Ramos (cell line): ENCODE measurements around the gene GPRIN3.

Experiments
- in situ Hi-C: fragments of 300-500 bp; cut with MboI; formaldehyde crosslinking; loops from one replicate; pipeline ENCODE4 v1.14.3; 2022; ENCODE audit warnings: low sequenced_read_pairs; ENCODE audit not compliant: unreplicated experiment

The GPRIN3 gene

GRCh38 chr4:89307446-89308160 is at the start of gene GPRIN3:
Gene GPRIN3 (minus strand): TSS chr4:89307800. CDS start chr4:89250110, 57,690 bp downstream.
- in situ Hi-C loops, result loop anchor here (25.0 kb wide), 1 partner anchor 1020 kb away; the partner anchor contains the start of gene PPM1K

GRCh38 chr4:89357340-89357739 is 49.7 kb upstream of the GPRIN3 start:
- in situ Hi-C loops, result no loop called here

DNA sequence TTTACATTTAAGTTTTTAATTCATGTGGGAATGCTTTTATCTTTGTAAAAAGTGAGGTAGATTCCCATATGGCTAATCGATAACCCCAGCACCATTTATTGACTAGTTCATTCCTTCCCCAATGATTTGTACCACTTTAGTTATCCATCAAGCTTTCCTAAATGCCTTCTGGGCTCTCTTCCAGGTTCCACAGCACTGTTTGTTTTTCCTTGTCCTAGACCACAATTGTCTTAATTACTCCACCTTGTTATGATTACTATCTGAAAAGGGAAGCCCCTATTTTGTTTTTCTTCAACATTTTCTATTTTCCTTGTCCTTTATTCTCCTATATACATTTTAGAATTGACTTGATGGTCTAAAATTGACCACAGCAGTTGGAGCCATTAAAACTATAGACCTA is 48.5 kb upstream of the GPRIN3 start:
- in situ Hi-C loops, result no loop called here

- in situ Hi-C loops, result no loop called here
Observed at GRCh38 chr4:89353514-89353913, 45.9 kb upstream of the GPRIN3 start.

DNA sequence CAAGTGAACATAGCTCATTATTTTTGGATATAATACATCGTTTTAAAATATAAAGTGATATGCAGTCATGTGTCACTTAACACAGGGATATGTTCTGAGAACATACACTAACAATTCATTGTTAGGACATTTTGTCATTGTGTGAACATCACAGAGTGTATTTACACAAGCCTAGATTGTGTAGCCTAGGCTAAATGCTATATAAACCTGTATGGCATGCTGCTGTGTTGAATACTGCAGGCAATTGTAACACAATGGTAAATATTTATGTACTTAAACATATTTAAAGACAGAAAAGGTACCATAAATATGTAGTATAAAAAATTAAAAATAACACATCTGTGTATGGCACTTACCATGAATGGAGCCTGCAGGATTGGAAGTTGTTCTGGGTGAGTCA is 44.9 kb upstream of the GPRIN3 start:
- in situ Hi-C loops, result no loop called here

DNA sequence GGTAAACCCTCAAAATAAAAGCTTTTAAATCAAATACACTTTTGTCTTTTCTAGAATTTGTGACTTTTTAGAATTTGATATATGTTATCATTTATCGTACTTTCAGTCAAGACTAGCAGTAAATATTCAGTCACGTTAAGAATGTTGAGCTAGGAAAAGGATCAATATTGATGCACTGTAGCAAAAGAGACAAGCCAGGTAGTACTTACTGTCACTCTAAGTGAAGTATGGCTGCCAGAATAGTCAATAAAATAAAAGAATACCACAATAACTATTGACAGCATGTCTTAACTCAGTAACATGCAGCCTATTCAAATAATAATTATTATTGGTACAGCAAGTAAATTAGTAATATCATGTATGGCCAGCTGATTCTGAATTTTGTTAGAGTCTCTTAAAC is 43.6 kb upstream of the GPRIN3 start:
- in situ Hi-C loops, result no loop called here

GRCh38 chr4:89347363-89348025 is 39.9 kb upstream of the GPRIN3 start:
- in situ Hi-C loops, result no loop called here

DNA sequence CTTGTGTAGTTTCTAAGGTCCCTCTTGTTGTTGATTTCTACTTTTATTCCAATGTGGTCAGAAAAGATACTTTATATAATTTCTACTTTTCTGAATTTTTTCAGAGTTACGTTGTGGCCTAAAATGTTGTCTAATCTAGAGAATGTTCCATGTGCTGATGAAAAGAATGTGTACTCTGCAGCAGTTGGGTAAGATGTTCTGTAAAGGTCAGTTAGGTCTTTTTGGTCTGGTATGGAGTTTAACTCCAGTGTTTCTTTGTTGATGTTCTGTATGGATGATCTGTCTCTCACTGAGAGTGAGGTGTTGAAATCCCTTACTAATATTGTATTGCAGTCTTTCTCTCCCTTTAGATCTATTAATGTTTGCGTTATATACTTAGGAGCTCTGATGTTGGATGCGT is 37.0 kb upstream of the GPRIN3 start:
- in situ Hi-C loops, result no loop called here

DNA sequence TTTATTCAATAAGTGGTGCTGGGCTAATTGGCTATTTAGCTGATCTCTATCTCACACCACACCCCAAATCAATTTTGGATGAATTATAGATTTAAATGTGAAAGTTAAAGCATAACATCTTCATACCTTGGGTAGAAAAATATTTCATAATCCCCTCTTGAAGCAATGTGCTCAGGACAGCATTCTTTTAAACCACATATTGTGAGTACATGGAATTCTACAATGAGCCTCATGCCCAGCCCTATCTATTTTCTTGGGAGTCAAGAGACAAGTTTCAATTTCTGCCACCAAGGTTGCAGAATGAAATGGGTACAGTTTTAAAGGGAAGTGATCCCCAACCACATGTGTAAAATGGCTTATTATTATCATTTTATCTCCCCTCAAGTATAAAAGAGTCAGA is 30.6 kb upstream of the GPRIN3 start:
- in situ Hi-C loops, result no loop called here

- in situ Hi-C loops, result no loop called here
Observed at GRCh38 chr4:89337681-89338080, 30.1 kb upstream of the GPRIN3 start.

DNA sequence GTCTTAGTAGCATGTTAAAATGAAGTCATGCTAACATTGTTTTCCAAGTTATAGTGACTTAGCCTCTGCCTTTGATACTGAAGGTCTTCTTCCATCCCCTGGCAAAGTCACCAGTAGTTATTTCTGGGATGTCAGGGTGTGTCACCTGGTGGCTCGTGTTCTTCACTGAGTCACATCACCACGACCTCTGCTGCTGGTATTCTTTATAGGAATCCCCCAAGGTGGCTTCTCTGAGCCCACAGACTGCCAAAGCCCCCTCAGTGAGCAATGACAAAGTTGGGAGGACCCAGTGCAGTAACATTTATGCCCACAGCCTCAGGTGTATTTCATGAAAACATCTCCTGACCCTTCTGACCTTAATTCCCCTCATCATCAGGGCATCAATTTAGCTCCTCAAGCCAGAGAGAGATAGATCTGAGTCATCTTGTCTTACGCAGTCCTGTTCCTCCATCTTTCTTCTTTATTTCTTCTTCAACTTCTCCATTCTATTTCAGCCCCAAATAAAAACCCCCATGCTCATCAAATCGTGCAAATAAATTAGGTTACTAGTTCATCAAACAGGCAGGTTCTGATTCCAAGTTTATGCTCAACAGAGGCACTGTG is 29.3 kb upstream of the GPRIN3 start:
- in situ Hi-C loops, result no loop called here

DNA sequence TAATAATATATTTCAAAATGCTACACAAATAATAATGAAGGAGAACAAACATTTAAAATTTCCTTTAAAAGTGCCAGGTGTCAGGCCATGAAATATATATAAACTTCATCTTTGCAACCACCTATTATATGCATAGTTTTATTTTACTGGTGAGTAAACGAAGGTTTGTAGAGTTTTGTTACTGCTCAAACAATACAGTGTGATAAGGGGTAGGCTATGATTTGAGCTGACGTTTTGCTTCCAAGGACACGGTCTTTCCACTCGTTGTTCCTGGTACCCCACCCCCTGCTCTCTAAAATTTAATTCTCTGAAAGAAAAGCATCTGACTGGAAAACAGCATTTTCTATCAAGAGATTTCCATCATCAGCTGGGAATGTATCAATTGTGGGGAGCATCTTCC is 27.2 kb upstream of the GPRIN3 start:
- in situ Hi-C loops, result no loop called here

GRCh38 chr4:89334311-89334710 is 26.7 kb upstream of the GPRIN3 start:
- in situ Hi-C loops, result no loop called here

GRCh38 chr4:89331686-89332544 is 24.3 kb upstream of the GPRIN3 start:
- in situ Hi-C loops, result no loop called here

GRCh38 chr4:89331197-89331596 is 23.6 kb upstream of the GPRIN3 start:
- in situ Hi-C loops, result no loop called here

DNA sequence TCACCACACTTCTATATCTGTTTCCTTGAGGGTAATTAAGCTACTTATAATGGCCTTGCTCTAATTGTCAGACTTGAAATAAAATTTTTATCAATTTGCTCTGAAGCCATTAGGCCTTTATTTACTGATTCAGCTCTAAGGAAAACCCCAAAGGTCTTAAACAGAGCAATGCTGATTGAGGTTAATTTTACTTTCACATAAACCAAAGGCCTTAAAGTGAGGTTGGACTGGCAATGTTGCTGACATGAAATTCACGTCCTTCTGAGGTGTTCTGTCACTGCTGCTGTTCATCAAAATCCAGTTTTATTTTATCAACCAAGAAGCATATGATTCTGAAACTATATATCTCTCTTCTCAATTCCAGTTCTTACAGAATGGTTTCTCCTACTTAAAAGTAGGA is 21.7 kb upstream of the GPRIN3 start:
- in situ Hi-C loops, result no loop called here

- in situ Hi-C loops, result loop anchor here (25.0 kb wide), 1 partner anchor 1037 kb away; the partner anchor contains the start of gene PPM1K
Observed at GRCh38 chr4:89324671-89325070, 17.1 kb upstream of the GPRIN3 start.

DNA sequence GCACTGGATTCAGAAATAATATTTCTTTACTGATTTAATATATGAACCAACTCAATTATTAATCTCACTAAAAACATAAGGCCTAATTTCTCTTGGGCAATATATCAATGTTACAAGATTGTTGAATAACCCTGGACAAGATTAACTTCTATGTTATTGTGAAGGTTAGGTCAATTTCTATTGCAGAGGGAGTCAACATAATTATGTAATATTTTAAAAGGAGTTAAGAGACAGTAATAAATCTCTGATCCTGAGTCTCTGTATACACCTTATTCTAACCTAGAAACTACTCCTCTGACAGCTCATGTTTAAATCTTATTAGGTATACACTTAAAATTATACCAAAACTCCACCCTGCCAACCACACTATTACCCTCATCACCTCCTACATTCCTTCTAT is 15.1 kb upstream of the GPRIN3 start:
- in situ Hi-C loops, result loop anchor here (25.0 kb wide), 1 partner anchor 1035 kb away; the partner anchor contains the start of gene PPM1K

DNA sequence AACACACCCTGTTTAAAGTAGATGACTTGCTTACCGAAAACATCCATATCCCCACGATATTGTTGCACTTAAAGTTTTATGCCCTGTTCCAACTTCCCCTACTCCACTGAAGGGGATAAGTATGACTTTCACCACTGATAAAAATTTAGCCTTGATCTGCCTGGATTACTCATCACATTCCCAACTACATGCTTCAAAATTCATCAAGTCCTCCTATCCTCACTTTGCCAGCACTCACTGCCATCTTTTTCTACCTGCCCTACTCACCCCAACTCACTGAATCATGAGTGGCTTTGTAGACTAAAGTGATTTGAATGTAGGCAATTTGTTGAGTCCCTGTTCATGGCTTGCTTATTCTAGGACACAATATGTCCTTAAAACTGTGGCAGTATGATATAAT is 12.2 kb upstream of the GPRIN3 start:
- in situ Hi-C loops, result loop anchor here (25.0 kb wide), 1 partner anchor 1032 kb away; the partner anchor contains the start of gene PPM1K

- in situ Hi-C loops, result loop anchor here (25.0 kb wide), 1 partner anchor 1030 kb away; the partner anchor contains the start of gene PPM1K
Observed at GRCh38 chr4:89316931-89317366, 9.3 kb upstream of the GPRIN3 start.
